HG02870 (cell line): ENCODE data around the gene CEACAM3.

Experiments
- ATAC-seq: cut with Tn5 transposase; IDR thresholded peaks from one replicate; pipeline ENCODE4 v1.9.1; 2021; ENCODE audit warnings: mild to moderate bottlenecking, moderate library complexity; ENCODE audit not compliant: unreplicated experiment

CEACAM3 gene

DNA sequence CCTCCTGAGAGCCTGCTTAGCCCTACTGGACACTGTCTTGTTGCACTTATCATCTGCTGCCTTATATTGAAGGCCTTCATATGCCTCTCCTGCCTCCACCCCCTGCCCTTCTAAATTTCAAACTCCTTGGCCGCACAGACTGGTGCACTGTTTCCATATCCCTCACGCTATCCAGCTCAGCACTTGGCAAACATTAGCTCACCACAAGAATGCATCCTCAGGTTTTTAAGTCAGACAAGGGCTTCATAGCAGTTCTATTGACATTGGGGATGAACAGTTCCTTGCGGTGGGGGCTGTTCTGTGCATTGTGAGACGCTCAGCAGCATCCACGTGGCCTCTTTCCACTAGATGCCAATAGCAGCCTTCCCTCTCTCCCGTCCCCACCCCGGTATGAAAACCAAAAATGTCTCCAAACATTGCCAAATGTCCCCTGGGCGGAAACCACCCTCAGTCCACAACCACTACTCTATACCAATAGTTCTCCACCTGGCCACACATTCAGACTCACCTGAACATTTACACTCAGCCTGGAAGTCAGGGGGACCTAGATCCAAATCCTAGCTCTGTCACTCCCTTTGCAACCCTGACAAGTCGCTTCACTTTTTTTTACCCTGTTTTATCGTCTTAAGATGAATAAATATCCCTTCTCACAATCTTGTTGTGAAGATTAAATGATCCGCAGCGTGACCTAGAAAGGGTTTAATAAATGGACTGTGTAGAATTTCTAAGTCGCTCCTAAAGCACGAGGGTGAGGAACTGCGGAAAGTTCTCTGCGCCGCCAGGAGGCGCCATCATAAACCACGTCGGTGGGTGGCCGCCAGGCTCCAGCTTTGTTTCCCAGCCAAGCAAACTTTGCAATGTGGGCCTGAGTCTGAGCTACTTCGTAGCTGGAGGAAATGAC is 3.6 kb upstream of the CEACAM3 start:
- no peak for ATAC-seq

DNA sequence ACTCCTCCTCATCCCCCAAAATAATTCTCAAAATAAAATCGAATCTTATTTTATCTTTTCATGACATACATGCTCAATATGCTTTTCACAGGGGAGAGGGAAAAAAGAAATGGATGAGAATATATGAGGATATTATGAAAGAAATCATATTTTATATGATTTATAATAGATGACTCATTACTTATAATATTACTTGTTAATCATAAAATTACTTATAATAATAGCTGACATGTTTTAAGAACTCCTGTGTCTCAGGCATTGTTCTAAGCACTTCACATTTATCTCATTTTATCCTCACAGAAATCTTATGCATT is 3.0 kb upstream of the CEACAM3 start:
- ATAC-seq: no peak

DNA sequence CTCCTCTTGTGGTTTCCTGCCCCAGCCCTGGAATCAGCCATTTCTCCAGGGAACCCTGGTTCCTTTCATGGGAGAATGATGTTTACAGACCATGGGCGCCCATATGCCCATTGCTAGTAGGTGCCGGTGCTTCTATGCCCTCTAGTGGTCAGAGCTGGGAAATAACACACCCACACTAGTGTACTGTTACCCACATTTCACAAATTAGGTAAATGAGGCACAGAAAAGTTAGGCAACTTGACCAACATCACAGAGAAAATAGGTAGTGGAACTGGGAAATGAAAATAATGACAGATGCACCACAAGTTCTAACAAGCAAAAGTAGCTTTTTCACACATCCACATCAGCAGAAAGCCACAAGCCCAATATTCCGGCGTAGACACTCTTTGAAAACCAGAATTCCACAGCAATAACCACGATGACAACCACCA is 1.3 kb upstream of the CEACAM3 start:
- ATAC-seq: peak; percentile 61

DNA sequence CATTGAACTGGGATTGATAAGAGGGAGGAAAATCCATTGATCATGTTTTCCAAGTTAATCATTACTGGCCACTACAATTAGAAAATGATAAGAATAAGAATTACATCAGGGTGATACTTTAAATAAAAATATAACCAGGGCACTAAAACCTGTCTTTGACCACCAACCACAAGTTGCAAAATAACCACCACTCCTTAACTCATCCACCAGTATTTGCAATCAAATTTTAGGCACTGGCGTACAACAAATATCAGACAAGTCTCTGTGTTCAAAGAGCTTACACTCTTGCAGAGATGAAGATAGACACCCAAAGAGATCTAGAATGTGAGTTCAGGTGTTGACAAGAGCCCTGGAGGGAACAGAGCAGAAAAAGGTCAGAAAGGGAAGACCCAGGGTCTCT is 514 bp downstream of the CEACAM3 start:
- ATAC-seq: no peak

DNA sequence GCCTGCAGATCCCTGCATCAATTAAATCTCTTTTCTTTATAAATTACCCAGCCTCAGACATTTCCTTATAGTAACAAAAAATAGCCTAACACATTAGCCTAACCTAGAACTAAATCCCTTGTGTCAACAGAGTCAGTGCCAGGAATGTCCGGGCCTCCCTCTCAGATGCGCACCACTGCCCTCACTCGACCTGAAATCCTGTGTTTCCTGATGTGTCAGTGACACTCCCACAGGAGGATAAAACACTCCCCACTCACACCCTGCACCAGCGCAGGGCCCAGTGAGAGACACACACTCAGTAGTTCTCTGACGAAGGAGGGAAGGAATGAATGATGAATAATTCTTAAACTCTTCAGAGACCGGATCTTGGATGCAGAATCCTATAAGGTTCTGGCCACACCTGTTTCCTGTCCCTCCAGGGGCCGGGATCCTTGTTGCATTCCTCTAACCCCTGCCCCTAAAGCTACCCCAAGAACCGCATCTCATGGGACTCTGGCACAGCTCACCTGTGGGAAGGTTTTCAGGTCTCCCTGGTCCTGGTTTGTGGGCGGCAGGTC is 3.1 kb downstream of the CEACAM3 start:
- no peak for ATAC-seq

DNA sequence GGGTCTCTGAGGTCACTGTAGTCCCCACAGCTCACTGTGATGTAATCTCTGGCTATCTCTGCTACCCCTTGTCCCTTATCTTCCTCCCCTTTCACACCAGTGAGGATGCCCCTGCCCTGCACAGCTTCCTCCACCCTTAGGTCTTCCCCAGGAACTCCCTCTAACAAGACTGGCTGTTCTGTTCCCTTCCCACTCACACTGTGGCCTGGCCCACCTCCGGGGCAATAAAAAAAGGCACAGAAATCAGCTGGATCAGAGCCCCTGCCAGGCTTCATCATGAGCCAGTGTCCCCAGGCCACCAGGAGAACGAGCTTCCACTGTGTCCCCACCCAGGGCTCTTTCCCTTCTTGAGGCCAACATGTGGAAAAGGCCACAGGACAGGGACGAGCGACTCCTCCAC is 4.6 kb downstream of the CEACAM3 start:
- ATAC-seq: no peak

DNA sequence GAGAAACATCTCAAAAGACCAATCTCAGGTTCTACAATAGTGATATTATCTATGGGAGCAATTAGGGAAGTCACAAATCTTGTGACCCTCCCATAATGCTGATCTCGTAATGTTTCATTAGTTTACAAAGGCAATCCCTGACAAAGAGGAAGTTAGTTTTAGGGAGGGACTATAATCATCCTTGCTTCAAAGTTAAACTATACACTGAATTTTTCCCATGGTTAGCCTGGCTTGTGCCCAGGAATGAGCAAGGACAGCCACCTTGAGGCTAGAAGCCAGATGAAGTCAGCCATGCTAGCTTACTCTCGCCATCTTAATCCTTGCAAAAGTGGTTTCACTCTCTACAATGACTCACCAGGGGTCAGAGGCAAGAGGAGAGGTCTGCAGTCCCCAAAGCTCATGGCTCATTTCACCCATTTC is 5.4 kb downstream of the CEACAM3 start:
- no peak for ATAC-seq

DNA sequence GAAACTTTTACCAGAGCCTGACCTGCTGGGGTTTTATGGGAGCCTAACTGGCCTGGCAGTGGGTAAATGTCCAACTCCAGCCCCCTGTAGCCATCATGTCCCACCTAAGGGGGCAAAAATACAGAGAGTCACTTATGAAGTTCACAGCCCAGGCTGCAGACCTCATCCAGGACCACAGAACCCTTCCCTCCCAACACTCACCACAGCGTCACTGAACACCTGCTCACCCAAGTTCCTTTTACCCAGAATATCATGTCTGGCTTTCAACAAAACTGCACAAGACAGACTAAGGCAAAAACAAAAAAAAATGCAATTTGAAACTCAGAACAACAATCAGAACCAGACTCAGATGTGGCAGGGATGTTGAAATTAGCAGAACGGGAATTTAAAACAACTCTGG is 6.4 kb downstream of the CEACAM3 start:
- no peak for ATAC-seq

DNA sequence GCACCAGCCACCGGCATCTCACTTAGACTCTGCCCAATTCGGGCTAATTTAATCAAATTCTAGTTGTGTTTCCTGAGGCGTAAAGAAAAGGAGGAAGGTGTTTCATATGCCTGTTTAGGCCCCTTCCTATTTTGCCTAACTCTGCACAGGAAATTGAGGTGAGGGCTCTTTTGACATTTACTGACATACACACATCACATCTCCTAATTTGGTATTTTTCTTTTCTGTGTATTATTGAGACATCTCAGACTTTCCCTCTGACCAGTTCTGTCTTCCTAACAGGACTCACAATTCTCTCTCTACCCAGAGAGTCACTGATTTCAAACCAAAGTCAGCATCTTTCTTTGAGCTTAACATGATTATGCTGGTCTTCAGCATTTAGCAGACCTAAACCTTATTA is 7.9 kb downstream of the CEACAM3 start:
- ATAC-seq: no peak

DNA sequence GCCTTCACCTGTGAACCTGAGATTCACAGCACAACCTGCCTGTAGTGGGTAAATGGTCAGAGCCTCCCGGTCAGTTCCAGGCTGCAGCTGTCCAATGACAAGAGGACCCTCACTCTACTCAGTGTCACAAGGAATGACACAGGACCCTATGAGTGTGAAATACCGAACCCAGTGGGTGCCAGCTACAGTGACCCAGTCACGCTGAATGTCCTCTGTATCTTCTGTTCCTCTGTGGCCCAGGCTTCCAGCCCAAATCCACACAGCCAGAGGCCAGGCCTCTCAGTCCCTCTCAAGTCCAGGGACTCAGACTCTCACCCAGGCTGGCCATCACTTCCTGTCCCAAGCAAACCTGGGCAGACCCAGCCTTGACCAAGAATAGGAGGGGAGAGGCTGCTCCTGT is 10.8 kb downstream of the CEACAM3 start:
- no peak for ATAC-seq

DNA sequence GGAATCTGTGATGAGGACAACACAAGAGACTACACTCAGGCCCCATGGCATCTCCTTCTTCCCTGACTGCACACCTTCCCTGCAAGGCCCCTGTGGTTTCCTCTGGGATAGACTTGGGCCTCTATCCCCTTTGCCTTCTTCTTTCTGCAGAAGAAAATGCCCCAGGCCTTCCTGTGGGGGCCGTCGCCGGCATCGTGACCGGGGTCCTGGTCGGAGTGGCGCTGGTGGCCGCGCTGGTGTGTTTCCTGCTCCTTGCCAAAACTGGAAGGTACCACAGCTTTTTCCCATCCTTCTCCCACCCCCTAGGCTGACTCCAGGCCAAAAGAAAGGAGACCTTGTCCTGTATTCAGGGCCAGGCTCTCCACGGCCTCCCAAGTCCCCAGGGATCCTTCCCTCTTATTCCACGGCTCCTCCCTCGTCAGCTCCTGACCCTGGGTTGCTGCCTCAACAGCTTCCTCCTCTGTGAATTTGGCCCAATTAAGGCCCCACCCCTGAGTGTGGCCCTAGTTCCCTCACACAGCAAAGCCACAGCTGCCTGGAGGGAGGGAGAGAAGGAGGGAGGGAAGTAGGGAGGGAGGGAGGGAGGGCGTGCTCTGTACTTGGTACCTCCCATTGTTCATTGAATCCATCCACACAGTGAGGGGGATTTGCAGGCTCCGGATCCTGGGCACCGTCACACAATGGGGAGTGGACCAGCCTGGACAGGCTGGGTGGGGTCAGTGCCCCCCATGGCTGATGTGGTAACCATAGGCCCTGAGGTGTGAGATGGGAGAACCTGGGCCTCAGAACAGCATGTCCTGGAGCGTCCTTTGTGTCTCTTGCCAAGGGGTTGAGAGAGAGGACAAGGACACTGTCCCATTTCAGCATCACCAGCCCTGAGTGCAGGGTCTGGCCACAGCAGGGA is 12.5 kb downstream of the CEACAM3 start:
- no peak for ATAC-seq

DNA sequence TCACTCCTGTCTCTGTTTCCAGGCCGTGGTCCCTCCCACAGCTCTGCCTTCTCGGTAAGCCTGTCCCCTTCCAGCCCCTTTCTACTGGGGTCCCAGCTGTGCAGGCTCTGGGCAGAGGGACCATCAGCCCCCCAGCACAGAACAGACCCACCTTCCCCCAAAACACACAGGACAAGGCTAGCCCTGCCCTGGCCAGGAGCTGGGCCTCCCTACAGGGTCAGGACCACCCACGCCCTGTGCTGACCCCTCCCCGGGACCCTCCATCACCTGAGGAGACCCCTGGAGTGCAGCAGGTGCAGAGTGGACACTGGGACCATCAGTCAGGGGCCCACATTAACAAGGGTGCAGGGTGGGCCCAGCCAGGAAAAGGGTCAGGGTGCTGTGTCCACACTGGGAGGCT is 13.9 kb downstream of the CEACAM3 start:
- no peak for ATAC-seq

DNA sequence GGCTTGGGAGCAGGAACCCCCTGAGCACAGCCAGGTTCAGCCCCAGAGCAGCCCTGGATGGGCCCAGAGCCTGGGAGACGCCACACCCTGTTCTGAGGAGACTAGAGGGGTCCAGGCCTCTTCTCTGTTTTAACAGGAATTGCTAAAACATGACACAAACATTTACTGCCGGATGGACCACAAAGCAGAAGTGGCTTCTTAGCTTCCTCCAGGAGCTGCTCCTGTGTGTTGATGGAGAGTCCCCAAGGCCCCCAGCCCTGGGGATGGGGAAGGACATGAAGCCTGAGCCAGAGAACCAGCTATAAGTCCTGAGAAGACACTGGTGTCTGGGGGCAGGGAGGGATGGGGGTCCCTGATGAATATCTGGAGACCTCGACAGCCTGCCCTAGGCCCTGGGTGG is 14.6 kb downstream of the CEACAM3 start:
- no peak for ATAC-seq

DNA sequence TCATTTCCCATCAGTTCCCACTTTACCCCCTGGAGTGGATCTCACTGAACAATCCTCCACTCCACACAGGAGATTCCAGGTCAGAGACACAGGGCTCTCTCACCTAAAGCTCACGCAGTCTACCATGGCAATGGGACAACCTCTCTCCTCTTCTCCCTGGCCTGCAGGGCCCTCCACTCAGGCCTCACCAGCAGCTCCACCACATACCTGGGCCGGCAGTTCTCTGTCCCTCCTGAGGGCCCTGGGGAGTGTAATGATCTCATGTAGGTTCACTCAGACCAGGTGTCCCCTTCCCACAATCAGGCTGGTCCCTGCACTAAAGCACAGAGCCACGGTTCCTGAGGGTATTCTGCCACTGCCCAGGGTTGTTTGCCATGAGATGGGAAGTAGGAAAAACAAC is 15.6 kb downstream of the CEACAM3 start:
- ATAC-seq: no peak

DNA sequence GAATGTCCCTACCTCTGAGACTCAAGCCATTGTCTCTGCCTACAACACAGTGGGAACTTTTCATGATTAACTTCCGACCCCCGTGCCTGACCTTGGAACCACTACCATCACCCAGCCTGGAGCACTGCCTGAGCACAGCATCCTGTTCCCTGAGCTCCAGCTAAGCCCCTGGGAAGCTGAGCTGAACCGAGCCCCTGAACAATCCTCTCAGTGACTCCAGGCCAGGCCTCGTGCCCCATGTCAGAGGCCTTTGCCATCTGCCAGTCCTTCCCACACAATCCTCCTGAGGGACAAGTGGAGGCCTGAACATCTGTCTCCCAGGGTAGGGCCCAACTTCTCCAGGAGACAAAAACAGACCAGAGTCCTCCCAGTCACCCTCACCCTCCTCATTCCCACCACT is 17.5 kb downstream of the CEACAM3 start:
- ATAC-seq: no peak

DNA sequence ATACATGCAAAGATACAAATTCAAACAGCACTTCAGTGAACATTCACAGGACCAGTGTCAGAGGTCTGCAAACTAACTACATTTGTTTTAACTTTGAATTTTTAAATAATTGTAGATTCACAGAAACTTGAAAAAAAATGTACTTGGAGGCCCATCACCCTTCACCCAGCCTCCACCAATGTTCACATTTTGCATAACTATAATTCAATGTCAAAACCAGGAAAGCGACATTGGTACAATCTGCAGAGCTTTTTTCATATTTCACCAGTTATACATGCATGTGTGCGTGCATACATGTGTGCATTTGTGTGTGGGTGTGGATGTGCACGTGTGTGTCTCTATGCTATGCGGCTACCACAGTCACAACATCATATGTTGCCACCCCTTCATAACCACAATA is 18.9 kb downstream of the CEACAM3 start:
- ATAC-seq: no peak

DNA sequence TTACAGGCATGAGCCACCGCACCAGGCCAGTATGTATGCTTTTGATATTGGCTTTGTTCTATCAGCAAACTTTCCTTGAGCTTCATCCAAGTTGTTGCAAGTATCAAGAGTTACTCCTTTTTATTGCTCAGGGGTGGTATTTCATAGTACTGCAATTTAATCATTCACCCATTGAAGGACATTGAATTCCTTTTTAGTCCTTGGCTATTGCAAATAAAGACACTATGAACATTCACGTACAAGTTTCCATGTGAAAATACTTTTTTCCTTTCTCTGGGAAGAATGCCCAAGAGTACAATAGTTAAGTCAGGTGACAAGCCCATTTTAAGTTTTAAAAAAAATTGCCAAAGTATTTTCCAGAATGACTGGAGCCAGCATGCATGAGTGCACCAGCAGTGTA is 20.4 kb downstream of the CEACAM3 start:
- ATAC-seq: no peak

DNA sequence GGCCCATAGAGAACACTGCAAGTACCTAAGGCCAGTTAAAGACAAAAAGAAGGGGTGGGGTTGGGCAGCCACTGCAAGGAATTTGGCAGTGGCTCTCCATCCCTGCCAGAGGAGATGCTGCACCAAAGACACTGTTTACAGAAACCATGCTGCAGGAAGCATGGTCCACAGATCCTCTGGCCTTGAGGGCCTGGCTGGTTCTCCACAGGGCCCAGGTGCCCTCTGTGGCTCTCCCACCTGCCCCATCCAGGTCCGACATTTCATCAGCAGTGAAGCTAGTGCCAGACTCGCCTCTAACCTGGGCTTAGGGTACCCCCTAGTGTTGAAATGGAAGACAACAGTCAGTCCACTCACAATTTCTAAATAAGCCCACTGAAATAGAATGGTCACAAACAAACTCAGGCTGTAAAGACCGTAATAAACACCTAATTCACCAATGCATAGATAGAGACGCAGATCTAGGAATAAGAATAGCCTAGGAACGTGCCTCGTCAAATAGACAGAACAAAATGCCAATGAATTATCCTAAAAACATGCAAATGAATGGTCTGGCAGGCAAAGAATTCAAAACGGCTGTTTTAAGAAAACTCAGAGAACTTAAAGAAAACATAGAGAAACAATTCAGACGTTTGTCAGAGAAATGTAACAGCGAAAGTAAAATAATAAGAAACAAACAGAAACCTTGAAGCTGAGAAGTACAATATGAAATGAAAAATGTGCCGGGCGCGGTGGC is 24.8 kb downstream of the CEACAM3 start:
- ATAC-seq: no peak

DNA sequence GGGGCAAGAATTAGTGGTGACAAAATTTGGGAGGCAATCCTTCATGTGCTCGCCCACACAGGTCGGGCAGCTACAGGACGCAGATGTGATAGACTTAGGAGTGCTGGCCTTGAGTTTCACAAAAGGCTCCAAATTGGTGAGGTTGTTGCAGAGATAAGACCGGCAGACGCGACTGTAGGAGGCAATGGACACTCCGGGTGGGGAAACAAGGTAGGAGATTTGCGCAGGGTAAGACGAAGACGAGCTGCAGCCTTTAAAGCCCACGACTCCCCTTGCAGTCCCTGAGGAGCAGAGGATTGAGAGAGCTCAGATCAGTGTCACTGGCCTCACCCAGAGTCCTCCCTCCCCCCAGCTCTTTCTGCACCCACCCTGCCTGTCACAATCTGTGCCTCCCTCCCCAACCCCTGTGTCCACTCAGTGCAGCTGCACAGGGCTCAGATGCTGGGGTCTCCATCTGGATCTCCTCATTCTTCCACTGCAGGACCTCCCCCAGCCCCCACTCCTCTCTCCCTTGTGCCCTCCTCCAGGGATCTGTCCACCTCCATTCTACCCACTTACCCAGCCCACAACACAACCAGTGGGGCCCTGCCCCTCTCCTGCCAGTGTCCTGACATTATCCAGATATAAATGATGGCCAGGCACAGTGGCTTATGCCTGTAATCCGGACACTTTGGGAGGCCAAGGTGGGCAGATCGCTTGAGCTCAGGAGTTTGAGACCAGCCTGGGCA is 41.8 kb downstream of the CEACAM3 start:
- no peak for ATAC-seq

DNA sequence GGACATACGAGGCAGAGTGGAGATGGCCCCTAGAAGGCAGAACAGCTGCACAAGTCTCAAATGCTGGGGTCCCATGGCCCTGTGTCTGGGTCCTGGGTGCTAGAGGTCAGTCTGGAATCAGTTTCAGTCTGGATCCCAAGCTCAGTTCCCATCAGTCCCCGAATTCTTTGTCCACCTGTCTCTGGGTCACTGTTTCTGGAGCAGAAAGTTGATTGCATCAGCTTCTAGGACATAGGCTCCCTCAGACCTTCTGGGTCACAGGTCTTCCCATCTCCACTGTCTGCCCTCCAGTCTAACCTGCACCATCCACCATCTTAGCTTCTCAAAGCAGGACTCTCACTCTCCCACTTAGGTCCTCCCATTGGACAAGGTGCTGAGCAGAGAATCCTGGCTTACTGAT is 42.8 kb downstream of the CEACAM3 start:
- no peak for ATAC-seq
